ENCODE measurements around the gene HTR6.

Gene HTR6

GRCh38 chr1:19720973-19721372 is 56.3 kb downstream of the HTR6 start:
- DNase-seq (ENCODE audit: low read depth), result no peak

GRCh38 chr1:19723874-19724273 is 59.2 kb downstream of the HTR6 start:
- DNase-seq (ENCODE audit: low read depth), result no peak

- no peak for DNase-seq (ENCODE audit: low read depth)
Observed at GRCh38 chr1:19725606-19726005, 60.9 kb downstream of the HTR6 start.

- DNase-seq (ENCODE audit: low read depth), result no peak
Observed at GRCh38 chr1:19728413-19729145, 63.9 kb downstream of the HTR6 start.

DNA sequence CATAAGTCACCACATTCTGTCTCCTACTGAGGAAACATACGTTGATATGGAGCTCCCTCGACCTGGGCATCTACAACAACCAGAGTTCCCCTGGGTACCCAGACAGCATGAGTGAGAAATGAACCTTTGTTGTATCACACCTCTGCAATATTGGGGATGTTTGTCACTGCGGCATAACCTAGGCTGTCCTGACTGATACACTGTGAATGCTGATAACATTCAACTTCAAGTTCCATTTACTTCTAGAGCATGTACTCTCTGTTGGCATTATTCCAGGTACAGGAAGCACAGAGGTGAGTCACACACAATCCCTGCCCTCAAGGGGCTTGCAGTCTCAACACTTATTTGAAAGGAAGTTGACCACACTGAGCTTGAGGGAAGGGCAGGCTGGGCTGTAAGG is 65.6 kb downstream of the HTR6 start:
- DNase-seq (ENCODE audit: low read depth), result no peak
